ENCODE results near the gene IER3.
A peak's percentile ranks its signal among the peaks of the same experiment; 100 is the strongest.
"Not testable (repeated sequence)": the region's sequence is repeated elsewhere in the genome, so short reads cannot be mapped to it uniquely, and the experiment has no call there.

IER3 gene

DNA sequence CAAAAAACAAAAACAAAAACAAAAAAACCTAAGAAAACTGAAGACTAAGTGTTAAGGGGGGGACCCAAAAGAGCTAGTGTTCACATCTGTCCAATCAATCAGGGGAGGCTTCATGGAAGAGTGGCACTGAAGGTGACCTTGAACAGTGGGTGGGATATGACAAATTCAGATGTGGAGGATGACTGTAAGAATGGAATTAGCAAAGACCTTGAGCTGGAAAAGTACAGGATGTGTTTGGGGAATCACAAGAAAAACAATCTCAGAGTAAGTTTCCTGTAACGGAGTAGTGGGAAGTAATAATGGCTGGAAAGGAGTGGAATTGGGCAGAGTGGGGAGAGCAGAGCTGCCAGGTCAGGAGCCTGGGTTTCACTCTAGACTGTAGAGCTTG lies 2.9 kb upstream of the IER3 start:
- no peak for DNase-seq

DNA sequence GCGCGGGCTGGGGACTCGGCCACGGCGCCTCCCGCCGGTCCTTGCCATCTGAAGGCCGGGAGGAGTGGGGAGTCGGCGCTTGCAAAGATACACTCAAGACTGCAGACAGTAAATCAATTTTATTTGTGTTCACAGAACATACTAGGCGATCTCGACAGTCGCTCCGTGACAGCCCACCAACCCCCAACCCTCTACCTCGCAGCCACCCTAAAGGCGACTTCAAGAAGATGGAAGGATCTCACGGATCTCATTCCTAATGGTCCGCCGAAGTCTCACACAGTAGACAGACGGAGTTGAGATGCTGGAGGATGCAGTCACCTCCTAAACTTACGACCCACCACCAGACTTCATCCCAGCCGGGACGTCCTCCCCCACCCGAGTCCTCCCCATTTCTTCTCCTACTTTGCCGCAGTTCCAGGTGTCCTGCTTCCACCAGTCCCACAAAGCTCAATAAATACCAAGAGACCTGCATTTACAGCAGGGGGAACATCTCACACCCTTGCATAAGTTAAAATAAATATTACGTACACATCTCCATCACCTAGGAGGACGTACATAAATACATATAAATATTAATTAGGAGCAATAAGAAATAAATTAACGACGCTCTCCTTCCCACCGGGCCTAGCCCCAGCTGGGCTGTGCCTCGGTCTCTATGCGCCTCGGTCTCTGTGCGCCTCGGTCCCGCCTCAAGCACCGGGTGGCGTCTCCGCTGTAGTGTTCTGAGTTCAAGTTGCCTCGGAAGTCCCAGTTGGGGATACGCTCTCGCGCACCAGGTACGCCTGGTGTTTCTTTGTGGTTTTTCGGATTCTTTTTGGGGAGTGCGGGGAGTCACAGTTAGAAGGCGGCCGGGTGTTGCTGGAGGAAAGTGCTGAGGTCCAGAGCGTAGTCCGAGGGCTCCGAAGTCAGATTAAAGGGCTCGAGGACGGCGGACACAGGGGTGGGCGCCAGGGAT lies 971 bp downstream of the IER3 start:
- peak; percentile 47 for DNase-seq

GRCh38 chr6:30742316-30743098 lies 1.8 kb downstream of the IER3 start, which contains the start of gene FLOT1:
TSS of gene FLOT1 (minus strand) at chr6:30742687. CDS start at chr6:30742189, 498 bp downstream.
- peak; percentile 92 for DNase-seq

- no peak for DNase-seq
Observed at GRCh38 chr6:30741789-30742315, 2.5 kb downstream of the IER3 start.

DNA sequence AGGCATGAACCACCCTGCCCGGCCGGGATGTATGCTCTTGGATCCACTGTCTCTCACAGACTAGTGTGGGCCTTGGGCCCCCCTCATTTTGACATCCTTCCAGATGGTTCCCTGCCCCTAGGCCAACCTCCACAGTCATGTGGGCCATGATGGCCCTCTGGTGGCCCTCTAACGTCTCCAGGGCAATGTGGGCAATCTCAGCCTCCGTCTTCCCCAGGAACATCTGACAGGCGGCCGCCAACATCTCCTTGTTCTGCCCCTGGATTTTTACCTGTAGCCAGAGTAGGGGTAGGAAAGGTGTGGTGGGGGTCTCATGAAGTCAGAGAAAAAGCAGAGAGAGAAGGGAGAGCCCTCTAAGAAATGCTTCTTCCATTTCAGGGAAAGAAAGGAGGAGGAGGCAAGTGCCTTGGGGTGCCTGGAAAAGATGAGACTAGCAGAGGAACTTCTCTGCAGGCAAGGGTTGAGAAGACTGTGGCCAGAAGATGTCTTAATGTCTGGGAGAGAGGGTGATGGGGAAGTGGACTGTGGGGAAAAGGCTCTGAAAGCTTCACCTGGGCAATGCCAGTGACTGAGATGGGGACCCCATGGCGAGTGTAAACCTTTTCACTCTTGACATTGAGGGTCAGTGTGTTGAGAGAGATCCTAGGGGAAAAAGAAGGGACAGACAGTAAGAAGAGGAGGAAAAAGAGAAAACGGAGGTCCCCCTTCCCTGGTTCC lies 3.1 kb downstream of the IER3 start:
- DNase-seq, result peak; percentile 26

DNA sequence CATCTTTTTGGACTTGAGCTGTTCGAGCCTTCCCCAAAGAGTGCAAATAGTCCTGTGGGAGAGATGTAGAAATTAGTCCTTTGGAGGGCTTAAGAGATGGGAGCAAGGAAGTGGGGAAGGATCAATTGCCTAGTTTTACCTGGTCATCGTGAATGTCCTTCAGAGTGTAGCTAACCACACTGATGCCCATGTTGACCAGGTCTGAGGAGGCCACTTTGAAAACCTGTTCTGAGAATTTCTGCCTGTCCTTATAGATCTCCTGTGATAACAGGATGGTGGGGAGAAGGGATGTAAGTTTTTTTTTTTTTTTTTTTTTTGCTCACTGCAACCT lies 3.8 kb downstream of the IER3 start:
- DNase-seq, result no peak

- no peak for DNase-seq
Observed at GRCh38 chr6:30738532-30738931, 5.8 kb downstream of the IER3 start.

DNA sequence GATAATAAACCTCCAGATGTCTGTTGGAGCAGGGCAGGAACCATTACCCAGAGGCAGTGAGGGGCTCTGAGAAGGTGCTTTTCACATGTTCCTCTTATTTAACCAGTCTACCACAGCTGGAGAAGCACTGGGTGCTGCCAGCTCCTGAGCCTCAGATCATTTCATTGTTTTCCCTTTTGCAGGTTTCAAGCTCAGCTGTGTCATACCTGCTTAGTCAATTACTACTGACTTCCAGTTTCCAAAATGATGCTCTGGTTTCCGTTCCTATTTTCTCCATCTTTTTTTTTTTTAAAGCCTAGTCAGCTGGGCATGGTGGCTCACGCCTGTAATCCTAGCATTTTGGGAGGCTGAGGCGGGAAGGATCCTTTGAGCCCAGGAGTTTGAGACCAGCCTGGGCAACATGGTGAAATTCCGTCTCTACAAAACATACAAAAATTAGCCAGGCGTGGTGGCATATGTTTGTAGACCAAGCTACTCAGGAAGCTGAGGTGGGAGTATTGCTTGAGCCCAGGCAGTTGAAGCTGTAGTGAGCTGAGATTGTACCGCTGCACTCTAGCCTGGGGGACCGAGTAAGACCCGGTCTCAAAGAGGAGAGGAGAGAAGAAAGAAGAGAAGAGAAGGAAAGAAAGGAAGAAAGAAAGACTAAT lies 8.6 kb downstream of the IER3 start:
- peak; percentile 52 for DNase-seq

DNA sequence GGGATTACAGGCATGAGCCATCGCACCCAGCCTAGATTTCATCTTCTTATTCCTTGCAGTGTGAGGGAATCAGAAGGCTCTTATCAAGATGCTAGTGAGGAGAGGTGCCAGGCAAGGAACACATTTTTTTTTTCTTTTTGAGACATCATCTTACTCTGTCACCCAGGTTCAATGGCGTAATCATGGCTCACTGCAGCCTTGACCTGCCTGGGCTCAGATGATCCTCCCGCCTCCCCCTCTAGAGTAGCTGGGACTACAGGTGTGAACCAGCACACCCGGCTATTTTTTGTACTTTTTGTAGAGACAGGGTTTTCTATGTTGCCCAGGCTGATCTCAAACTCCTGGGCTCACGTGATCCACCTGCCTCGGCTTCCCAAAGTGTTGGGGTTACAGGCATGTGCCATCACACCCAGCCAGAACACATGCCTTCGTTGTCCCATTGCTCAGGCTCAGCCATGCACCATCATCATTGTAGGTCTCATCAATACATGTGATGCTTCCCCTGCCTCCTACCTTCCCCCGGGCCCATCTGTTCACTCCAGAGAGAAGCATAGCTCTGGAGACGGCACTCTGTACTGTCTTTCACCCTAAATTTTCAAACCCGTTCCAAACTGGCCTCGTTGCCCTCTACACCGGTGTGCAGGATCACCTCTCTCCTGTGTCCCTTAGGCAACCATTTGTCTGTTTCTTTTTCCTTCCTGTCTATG lies 12.0 kb downstream of the IER3 start:
- no peak for DNase-seq

DNA sequence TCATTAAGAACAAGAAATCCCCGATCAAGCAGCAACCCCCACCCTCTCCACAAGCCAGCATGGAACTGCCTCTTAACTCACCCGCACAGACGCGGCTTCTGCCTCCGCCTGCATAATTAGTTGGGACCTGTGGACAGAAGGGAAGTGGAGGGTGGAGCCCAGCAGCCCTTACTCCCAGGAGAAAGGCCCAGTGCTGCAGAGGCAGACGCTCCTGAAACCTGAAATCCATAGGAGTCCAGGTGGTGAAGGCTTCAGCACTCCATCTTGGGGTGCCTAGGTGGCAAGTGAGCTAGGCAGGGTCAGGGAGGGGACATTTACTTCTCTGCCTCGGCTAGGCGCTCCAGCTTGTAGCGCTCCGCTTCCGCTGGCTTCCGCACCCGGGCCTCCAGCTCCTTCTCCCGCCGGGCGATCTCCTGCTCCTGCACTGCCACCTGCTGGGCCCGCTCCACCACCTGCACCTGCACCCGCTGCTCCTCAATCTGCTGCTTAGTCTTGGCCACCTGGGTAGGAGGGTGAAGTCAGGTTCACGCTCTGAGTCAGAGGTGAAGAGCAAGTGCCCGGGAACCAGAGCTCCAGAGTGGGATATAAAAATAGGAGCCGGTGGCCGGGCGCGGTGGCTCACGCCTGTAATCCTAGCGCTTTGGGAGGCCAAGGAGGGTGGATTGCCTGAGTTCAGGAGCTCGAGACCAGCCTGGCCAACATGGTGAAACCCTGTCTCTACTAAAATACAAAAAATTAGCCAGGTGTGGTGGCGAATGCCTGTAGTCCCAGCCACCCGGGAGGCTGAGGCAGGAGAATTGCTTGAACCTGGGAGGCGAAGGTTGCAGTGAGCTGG lies 13.5 kb downstream of the IER3 start:
- DNase-seq, result peak; percentile 89

DNA sequence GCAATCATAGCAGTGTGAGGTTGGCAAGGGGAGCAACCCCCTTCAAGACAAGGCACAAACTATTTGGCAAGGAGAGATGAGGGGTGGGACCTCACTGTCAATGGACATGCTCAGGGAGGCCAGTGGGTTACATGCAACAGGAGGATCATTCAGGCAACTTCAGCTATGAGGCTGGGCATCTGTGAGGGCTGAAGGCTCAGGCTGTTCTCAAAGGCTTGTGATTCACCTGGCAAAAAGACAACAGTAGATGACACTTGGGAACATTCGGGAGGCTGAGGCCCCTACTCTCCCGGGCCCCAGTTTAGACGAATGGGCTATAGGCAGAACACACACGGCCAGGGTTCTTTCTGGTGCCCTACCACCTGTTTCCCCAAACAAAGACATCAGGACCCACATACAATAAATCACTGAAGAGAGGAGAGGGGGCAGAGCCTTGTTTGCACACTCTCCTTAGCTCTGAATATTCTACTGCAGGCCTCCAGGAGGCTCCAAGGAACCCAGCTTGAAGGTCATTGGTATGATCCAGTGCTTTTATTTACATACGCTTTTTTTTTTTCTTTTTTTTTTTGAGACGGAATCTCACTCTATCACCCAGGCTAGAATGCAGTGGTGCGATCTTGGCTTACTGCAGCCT lies 16.3 kb downstream of the IER3 start:
- DNase-seq, result no peak

- DNase-seq, result no peak
Observed at GRCh38 chr6:30726506-30727413, 17.6 kb downstream of the IER3 start.

- DNase-seq, result no peak
Observed at GRCh38 chr6:30725713-30726505, 18.4 kb downstream of the IER3 start.

DNA sequence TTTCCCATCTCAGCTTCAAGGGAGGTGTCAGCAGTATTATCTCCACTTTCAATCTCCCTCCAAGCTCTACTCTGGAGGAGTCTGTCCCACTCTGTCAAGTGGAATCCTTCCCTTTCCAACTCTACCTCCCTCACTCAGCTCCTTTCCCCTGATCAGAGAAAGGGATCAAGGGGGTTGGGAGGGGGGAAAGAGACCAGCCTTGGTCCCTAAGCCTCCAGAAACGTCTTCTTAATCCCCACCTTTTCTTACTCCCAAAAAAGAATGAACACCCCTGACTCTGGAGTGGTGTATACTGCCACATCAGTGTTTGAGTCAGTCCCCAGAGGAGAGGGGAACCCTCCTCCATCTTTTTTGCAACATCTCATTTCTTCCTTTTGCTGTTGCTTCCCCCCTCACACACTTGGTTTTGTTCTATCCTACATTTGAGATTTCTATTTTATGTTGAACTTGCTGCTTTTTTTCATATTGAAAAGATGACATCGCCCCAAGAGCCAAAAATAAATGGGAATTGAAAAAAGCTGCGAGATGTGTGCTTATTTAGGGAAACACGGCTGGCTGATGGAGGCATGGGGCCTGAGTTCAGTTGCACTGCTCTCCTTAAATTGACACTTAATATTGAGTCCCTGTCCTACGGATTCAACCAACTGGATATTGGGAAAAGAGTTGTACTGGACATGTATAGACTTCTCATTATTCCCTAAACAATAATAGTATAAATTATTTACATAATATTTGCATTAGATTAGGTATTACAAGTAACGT lies 19.3 kb downstream of the IER3 start:
- DNase-seq, result no peak

- not testable (repeated sequence) for DNase-seq
Observed at GRCh38 chr6:30723843-30724741, 20.3 kb downstream of the IER3 start.

DNA sequence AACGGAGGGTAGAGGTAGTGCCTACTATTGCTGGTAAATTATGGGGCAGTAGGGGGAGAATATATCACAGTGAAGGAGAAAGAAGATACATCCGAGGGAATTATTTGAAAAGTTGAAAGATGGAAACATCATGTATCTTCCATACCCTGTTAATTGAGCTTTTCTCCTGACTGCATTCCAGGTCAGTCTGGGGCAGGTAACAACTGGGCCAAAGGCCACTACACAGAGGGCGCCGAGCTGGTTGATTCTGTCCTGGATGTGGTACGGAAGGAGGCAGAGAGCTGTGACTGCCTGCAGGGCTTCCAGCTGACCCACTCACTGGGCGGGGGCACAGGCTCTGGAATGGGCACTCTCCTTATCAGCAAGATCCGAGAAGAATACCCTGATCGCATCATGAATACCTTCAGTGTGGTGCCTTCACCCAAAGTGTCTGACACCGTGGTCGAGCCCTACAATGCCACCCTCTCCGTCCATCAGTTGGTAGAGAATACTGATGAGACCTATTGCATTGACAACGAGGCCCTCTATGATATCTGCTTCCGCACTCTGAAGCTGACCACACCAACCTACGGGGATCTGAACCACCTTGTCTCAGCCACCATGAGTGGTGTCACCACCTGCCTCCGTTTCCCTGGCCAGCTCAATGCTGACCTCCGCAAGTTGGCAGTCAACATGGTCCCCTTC lies 21.0 kb downstream of the IER3 start:
- DNase-seq, result not testable (repeated sequence)
